ENCODE measurements around the gene SRXN1.

Gene SRXN1

DNA sequence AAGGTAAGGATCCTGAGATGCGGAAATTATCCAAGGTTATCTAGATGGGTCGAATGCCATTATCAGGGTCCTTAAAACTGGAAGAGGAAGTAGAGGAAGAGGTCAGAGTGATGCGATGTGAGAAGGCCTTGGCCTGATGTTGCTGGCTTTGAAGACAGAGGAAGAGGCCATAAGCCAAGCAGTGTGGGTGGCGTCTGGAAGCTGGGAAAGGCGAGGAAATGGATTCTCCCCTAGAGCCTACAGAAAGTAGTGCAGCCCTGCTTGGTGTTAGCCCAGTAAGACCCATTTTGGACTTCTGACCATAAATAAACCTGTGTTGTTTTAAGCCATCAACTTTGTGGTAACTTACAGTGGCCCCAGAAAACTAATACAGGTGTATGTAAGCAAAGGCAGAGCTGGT, 2.0 kb downstream of the SRXN1 start:
- no peak overlapping the region for H3K4me3 ChIP-seq (ENCODE audit: control insufficient read depth, low read depth, low read length)

GRCh38 chr20:650281-650680, 2.7 kb downstream of the SRXN1 start:
- TF ChIP-seq, protein P1, sequence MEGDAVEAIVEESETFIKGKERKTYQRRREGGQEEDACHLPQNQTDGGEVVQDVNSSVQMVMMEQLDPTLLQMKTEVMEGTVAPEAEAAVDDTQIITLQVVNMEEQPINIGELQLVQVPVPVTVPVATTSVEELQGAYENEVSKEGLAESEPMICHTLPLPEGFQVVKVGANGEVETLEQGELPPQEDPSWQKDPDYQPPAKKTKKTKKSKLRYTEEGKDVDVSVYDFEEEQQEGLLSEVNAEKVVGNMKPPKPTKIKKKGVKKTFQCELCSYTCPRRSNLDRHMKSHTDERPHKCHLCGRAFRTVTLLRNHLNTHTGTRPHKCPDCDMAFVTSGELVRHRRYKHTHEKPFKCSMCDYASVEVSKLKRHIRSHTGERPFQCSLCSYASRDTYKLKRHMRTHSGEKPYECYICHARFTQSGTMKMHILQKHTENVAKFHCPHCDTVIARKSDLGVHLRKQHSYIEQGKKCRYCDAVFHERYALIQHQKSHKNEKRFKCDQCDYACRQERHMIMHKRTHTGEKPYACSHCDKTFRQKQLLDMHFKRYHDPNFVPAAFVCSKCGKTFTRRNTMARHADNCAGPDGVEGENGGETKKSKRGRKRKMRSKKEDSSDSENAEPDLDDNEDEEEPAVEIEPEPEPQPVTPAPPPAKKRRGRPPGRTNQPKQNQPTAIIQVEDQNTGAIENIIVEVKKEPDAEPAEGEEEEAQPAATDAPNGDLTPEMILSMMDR (IDR thresholded peaks at IDR 0.05; ENCODE audit: control insufficient read depth, insufficient read depth, low read depth, low read length, missing control alignments): no peak
- DNase-seq (ENCODE audit: low read depth): no peak
- H3K4me3 ChIP-seq (ENCODE audit: control insufficient read depth, low read depth, low read length): no peak overlapping the region

More for the DNA sequence above, 2.0 kb downstream of the SRXN1 start:
- no peak for DNase-seq (ENCODE audit: low read depth)
- TF ChIP-seq, protein P1 (IDR thresholded peaks at IDR 0.05; ENCODE audit: control insufficient read depth, insufficient read depth, low read depth, low read length, missing control alignments): no peak

- TF ChIP-seq, protein P1 (IDR thresholded peaks at IDR 0.05; ENCODE audit: control insufficient read depth, insufficient read depth, low read depth, low read length, missing control alignments): no peak
- no peak for DNase-seq (ENCODE audit: low read depth)
- no peak overlapping the region for H3K4me3 ChIP-seq (ENCODE audit: control insufficient read depth, low read depth, low read length)
Observed at GRCh38 chr20:647479-648019, 5.5 kb downstream of the SRXN1 start.

DNA sequence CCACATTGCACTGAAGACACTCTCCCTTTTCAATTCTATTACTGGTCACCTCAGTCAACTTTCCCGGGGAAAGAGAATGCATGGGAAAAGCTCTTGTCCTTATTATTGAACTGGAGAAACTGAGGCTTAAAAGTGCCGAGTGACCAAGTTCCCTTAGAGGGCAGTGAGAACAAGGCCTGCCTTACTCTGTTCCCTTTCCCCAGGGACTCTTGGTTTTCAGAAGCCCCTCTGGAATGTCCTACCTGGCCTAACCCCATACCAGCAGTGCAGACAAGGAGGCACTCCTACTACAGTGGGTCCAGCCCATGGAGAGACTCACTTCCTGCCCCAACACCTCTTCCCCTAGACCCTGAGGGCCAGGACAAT, 6.1 kb downstream of the SRXN1 start:
- TF ChIP-seq, protein P1 (IDR thresholded peaks at IDR 0.05; ENCODE audit: control insufficient read depth, insufficient read depth, low read depth, low read length, missing control alignments): no peak
- no peak overlapping the region for H3K4me3 ChIP-seq (ENCODE audit: control insufficient read depth, low read depth, low read length)
- DNase-seq (ENCODE audit: low read depth): no peak

DNA sequence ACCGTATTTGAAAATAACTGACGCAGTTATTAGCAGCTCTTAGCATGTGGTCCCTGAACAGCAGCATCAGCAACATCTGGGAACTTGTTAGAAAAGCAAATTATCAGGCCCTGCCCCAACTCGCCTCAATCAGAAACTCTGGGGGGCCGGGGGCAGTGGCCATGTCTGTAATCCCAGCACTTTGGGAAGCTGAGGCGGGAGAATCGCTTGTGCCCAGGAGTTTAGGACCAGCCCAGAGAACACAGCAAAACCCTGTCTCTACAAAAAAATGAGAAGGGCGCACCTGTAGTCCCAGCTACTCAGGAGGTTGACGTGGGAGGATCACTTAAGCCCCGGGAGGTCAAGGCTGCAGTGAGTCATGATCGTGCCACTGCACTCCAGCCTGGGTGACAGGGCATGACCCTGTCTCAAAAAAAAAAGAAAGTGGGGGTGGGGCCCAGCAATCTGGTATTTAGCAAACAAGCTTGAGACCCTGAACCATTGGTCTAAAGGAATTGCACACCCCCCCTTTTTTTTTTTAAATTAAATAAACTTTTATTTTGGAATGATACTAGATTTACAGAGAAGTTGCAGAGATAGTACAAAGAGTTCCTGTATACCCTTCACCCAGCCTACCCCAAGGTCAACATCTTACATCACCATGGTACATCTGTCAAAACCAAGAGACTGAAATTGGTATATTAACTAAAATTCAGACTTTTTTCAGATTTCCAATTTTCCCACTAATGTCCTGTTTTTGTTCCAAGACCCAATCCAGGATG, 6.7 kb downstream of the SRXN1 start:
- DNase-seq (ENCODE audit: low read depth): no peak
- TF ChIP-seq, protein P1 (IDR thresholded peaks at IDR 0.05; ENCODE audit: control insufficient read depth, insufficient read depth, low read depth, low read length, missing control alignments): no peak
- H3K4me3 ChIP-seq (ENCODE audit: control insufficient read depth, low read depth, low read length): no peak overlapping the region

GRCh38 chr20:645318-646106, 7.5 kb downstream of the SRXN1 start:
- TF ChIP-seq, protein P1 (IDR thresholded peaks at IDR 0.05; ENCODE audit: control insufficient read depth, insufficient read depth, low read depth, low read length, missing control alignments): peak; percentile 96
- H3K4me3 ChIP-seq (ENCODE audit: control insufficient read depth, low read depth, low read length): no peak overlapping the region
- no peak for DNase-seq (ENCODE audit: low read depth)

Measured in AG09309 (cell line).